Islet precursor cell (in vitro differentiated cells): ENCODE results near the gene SNRPB.

ENCODE experiments used
- DNase-seq: peaks from one replicate; pipeline ENCODE4 v3.0.0-alpha.2; 2018

SNRPB gene

DNA sequence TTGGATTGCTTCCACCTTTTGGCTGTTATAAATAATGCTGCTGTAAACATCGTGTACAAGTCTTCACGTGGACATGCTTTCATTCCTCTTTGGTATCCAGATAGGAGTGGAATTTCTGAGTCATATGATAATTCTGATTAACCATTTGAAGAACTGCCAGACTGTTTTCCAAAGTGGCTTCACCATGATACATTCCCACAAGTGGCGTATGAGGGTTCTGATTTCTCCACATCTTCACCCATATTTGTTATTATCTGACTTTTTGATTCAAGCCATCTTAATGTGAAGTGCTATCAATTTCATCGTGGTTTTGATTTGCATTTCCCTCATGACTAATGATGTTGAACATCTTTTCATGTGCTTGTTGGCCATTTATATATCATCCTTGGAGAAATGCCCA, 2.9 kb upstream of the SNRPB start:
- DNase-seq: no peak

DNA sequence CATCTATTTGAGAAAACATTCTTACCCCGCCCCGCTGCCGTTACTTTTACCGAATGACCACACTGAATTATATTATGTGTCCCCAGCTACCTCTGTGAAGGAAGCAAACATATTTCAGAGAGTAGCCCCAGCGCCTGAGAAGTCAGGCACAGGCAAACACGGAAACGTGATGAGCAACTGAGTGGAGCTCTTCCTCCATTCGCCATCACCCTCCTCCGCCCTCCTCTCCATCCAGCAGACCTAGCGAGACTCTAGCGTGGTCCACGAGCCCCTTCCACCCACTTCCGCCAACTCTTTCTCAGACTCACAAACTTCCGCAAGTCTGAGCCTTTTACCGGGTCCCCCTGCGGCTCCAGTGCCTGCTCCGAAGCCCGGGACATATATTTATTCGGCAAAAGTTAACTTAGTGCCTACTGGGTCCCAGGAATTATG, 582 bp downstream of the SNRPB start:
- peak; percentile 62 for DNase-seq

DNA sequence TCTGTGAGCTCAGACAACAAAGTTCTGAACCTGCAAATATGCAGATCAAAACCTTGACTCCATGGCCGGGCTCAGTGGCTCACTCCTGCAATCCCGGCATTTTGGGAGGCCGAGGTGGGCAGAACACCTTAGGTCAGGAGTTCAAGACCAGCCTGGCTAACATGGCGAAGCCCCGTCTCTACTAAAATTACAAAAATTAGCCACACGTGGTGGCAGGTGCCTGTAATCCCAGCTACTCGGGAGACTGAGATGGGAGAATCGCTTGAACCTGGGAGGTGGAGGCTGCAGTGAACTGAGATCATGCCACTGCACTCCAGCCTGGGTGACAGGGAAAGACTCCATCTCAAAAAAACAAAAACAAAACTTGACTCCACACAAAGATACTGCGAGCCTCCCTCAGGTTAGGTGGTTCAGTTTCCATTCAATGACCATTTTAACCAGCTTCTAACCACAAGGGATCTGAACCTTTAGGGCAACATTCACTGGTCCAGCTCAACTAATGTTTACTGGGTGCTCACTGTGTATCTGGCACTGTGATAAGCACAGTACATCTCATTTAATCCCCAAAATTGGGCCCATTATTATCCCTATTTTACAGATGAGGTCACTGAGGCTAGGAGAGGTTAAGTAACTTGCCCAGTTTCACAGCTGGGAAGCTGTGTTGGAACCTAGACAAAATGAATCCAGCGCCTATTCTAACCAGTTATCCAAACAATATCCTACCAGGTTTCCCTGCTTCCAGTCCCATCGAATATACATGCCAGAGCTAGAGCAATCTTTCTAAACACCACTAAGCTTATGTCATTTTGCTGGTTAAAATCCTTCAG, 1.8 kb downstream of the SNRPB start:
- no peak for DNase-seq

DNA sequence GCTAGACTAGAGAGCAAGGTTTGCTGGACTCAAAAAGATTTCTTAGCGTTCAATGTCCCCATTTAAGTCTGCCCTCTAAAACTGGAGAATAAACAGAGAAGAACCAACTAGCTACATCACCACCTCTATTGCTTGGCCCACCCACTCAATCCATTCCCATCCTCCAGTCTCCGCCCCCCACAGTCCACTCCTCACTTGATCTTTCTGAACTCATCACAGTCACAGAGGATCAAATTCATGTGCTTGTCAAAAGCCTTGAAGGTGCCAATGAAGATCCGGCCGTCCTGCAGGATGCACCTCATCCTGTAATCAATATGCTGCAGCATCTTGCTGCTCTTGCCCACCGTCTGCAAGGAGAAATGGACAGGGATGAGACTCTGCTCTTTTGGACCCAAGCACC, 3.2 kb downstream of the SNRPB start:
- DNase-seq: no peak

DNA sequence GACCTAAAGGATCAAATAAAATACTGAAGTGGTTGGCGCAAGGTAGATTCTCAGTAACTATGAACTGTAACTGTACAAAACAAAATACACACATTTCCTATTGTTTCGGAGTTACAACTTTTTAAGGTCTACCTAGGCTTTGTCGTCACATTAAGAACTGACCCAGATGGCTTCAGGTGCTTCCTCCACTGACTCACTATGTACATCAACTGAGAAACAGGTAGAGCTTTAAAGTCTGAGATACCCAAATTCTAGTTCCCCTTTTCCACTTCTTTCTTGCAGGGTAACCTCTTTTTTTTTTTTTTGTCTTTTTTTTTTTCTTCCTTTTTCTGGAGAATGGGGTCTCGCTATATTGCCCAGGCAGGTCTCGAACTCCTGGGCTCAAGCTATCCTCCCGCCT, 5.5 kb downstream of the SNRPB start:
- no peak for DNase-seq

DNA sequence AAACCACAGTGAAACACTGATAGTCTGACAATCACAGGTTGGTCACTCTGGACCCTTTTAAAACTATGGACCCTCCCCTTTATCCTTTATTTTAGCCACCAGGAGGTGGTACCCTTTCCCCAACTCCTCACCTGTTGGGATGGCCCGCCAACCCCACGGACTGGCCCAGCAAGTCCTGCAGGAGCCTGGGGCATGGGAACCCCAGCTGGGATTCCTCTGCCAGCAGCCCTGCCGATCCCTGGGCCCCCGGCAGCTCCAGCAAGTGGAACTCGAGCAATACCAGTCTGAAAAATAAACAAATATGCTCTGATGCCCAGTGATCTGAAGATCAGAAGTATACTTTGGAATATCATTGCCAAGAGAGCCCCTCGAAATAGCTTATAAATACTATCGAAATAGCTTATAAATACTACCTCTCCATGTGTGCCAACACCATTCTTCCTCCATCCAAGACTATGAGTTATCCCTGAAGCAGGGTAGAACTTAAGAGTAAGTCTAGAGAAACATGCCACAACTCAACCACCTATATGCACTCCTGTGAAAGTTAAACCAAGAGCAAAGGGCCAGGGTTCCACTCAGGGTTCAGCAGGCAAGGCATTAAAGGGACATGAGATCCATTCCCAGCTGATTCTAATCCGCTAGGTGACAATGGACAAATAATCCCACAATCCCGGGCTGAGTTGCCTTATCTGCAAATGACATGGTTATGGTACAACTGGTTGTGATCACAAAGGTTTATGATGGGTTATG, 6.8 kb downstream of the SNRPB start:
- no peak for DNase-seq

DNA sequence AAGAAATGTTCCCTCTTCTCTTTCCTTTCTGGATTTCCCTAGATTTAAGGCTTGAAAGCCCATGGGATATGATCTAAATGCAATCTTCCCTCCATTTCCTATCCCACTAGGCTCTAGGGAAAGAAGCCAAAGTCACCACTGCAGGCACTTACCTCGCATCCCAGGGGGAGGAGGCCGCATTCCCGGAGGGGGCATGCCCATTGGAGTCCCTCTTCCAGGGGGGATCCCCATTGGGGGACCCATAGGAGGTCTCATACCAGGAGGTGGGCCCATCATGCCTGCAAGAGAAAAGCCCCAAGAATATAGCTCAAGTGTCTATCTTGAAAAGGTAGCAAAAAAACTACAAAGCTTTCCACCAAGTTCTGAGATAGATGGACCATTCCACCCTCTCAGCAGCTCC, 8.1 kb downstream of the SNRPB start:
- DNase-seq: no peak

DNA sequence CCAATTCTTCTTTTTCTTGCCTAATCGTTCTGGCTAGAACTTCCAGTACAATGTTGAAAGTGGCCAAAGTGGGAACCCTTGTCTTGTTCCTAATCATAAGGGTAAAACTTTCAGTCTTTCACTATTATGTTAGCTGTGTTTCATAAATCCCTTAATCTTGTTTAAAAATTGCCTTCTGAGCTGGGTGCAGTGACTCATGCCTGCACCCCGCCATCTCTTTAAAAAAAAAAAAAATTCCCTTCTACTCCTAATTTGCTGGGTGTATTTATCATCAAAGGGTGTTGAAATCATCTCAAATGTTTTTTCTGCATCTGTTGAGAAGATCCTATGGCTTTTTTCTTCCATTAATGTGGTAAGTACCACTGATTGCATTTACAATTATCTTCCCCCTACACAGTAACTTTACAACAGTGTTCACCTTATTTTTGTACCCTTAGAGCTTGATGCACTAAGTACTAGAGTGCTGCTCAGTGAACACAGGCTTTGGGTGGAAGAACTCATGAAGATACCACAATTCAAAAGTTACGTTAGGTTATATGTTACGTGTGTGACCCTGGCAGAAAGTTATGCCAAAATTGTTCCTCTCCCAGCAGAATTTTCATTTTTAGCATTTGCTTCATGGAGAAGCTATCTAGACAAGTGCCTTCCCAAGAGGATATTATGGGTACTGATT, 9.7 kb downstream of the SNRPB start:
- no peak for DNase-seq

DNA sequence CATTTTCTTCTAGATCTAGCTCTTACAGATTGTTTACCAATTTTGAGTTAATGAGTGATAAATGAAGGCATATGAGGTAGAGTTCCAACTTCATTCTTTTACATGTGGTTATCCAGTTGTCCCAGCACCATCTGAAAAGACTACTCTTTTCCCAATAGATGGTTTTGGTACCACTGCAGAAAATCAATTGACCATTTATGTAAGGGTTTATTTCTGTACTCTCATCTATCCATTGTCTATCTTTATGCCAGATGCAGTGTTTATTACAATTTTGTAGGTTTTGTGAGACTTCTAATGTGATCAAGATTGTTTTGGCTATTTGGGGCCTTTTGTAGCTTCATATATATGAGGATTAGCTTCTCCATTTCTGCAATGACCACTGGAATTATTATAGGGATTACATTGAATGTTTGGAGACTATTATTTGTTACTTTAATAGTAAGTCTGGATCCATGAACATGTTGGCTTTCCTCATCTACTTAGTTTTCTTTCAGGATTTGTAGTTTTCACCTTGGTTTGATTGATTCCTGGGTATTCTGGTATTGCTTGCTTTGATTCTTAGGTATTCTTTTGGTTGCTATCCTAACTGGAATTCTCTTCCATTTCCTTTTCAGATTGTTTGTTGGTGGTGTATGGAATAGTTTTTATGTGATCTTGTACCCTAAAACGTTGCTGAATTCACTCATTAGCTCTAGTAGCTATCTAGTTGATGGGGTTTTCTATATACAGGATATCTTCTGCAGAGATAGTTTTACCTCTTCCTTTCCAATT, 10.4 kb downstream of the SNRPB start:
- no peak for DNase-seq

DNA sequence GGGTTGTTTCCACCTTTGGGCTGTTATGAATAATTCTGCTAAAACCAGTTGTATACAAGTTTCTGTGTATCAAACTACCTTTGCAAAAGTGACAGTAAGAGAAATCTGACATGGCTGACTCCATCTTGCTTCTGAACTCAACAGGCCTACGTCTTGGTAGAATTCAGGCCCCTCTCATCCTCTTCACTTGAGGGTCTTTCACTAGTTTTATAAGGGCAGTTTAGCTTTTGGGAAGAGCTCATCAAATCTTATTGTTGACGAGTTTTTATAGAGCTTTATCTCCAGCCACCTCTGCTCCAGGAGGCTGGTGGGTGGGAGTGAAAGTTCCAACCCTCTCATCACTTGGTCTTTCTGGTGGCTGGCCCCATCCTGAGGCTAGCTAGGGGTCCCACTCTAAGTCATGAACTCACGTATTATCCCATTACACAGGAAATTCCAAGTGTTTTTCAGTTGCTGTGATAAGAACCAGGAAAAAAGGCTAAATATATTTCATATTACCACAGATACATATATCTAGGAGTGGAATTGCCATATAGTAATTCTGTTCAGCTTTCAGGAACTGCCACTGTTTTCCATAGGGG, 11.6 kb downstream of the SNRPB start:
- DNase-seq: no peak

DNA sequence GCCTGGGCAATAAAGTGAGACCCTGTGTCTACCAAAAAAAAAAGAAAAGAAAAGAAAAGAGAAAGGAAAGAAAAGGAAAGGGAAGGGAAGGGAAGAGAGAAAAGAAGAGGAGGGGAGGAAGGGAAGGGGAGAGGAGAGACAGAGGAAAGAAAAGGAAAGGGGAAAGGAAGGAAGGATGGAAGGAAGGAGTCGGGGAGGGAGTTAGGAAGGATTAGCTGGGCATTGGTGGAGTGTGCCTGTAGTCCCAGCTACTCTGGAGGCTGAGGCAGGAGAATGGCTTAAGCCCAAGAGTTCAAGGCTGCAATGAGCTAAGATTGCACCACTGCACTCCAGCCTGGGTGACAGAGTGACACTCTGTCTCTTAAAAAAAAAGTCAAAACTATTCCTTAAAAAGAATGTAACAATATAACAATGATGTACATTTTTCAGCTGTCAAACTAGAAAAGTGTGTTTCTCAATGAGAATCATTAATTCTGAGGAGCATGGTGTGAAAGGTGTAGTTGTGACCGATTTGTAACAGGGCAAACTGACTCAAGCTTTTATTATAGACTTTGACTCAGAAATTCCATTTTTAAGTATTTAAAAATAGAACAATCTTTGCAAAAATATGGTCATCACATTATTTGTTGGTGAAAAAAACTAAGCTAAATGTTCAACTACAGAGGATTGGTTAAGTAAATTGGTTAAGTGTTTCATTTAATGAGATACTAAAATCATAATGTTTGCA, 14.7 kb downstream of the SNRPB start:
- DNase-seq: no peak

DNA sequence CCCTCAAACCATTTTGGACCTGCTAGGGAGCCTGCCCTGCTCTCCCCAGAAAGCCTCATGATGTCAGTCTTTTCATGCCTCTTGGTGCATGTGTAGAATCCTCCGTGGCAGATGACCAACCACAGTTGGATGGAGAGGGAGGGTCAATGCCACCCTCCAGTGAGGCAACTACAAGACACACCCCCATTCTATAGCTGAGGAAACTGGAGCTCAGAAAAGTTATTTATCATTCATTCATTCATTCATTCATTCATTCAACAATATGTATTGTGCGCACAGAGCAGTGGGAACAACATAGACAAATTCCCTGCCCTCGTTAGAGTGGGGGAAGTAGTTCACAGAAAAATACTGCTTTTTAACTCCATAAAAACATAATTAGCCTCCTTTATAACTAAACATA, 16.8 kb downstream of the SNRPB start:
- DNase-seq: no peak

DNA sequence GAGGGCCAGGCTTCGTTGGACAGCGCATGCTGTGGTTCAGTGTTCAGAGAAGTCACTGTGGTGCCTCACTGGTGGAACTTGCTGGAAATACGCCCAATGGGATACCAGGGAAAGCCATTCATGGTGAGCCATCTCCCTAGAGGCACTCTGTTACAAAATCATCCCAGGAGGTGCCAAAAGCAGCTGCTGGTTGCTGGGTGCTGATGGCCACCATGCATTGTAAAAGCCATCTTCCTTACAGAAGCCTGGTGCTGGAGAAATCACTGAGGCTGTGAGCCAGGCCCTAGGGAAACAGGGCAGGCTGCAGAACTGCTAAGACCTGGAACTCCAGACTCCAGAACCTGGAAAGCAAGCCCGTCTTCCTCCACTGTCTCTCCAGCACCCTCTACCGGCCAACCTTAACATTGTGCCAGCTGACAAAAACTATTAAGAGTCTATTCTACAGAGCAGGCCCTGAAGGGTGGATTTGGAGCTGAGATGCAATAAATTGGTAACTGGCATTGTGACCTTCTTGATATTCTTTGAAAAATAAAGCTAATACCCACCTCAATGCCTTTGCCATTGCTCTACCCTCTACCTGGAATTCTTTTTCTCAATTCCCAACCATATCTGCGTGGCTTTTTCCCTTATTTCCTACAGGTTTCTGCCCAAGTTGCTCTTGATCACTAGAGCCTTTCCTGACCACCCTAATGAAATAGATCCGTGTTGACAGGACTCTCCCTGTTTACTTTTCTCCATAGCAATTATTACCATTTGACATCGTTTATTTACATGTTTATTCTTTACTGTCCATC, 18.5 kb downstream of the SNRPB start:
- DNase-seq: peak; percentile 93

DNA sequence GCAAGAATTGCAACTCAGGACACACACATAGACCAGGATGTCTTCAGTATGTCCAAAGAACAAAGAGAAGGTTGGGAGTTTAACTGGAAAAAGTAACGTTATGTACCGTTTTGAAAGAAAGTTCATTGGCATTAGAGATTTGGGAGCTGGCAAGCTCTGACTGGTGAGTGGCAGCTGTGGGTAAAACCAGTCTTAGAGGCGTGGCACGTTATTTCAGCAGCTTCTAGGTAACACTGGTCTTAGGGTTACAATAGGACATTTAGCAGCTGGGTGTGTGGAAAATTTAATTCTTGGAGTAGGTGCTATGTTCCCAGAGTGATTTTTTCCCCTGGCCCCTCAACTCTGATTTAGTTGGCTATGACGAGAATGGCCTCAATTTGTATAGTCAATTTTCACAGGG, 19.2 kb downstream of the SNRPB start:
- no peak for DNase-seq

DNA sequence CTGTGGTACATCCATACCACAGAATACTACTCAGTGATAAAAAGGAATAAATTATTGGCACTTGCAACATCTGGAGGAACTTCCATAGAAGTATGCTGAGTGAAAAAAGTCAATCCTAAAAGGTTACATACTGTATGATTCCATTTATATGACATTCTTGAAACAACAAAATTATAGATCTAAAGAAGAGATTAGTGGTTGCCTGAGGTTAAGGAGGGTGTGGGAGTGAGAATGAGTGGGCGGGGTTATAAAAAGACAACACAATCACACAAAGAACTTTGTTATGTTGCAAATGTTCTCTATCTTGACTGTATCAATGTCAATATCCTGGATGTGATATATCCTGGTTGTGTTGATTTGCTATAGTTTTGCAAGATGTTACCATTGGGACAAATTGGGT, 21.2 kb downstream of the SNRPB start:
- DNase-seq: no peak

DNA sequence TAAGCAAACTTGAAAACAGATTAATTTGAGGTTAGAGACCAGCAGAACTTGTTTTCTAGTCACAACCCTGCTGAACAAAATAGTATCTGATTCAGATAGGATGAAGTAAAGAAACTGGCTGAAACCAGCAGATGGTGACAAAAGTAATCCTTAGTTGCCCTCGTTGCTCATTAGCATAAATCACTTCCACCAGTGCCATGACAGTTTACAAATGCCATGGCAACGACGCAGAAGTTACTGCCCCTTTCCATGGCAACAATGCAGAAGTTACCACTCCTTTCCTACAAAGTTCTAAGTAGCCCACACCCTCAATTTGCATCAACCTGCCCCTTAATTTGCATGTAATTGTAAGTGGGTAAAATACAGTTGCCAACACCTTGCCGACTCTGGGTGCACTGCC, 23.7 kb downstream of the SNRPB start:
- no peak for DNase-seq

DNA sequence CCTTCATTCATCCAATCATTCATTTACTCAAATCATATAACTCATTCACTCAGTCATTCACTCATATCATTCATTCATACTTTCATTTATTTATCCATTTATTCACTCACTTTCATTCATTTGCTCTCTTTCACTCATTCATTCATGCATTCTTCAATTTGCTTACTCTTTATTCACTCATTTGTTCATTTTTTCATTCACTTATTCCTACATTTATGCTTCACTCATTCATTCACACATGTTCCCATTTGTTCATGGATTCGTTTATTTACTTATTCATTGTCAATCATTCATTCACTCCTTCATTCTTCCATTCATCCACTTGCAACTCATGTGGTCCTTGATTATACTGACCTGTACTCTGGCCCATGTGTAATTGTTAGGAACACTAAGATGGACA, 39.4 kb downstream of the SNRPB start:
- DNase-seq: no peak

DNA sequence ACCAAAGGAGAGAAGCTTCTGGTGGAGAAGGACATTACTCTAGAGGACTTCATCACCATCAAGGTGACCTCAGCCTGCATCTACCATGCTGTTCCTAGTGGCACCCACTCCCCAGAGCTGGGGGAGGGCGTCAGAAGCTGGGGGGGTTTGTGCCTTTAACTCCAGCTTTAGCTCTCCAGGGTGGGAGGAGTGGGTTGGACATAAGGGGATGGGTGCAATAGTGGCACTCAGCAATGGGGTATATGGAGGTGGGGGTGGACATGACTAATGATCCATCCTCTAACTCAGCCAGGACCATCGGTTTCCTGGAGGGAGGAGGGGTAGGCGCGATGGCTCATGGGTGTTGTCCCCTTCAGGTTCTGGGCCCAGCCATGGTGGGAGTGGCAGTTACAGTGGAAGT, 40.1 kb downstream of the SNRPB start:
- DNase-seq: no peak

DNA sequence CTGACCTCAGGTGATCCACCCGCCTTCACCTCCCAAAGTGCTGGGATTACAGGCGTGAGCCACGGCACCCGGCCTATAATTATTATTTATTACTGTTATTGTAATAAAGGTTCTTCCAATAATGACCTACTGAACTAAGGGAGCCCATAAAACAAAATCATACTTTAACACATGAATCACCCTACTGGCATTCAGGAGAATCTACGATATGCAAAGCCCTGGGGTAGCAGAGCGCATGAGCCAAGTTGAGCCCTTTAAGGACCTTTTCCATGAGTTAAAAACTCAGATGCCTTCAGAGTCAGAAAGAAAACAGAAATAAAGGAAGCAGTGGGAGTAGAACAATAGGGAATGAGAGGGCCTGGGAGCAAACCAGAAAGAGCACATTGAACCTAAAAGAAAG, 41.5 kb downstream of the SNRPB start:
- DNase-seq: no peak

DNA sequence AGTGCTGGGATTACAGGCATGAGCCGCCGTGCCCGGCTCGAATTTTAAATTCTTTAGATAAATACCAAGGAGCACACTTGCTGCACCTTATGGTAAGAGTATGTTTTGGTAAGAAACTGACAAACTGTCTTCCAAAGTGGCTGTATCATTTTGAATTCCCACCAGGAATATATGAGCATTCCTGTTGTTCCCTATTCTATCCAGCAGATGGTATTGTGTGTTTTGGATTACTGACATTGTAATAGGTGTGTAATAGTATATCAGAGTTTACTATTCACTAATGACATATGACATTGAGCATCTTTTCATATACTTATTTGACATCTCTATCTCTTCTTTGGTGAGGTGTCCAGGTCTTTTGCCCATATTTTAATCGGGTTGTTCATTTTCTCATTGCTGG, 49.3 kb downstream of the SNRPB start:
- DNase-seq: no peak

DNA sequence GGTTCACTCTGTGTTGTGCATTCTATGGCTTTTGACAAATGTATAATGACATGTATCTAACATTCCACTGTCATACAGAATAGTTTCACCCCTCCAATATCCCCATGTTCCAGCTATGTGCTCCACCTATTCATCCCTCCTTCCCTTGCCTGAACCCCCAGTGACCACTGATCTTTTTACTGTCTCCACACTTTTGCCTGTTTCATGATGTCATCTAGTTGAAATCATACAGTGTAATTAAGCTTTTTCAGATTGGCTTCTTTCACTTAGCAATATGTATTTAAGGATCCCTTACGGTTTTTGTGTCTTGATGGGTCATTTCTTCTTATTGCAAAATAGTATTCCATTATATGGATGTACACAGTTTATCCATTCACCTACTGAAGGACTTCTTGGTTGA, 50.1 kb downstream of the SNRPB start:
- no peak for DNase-seq
